LNCaP clone FGC (cell line): ENCODE results near the gene SYT7.
"Not testable (repeated sequence)": the region's sequence is repeated elsewhere in the genome, so short reads cannot be mapped to it uniquely, and the experiment has no call there.

ENCODE experiments used
- DNase-seq: peaks from one replicate; pipeline ENCODE4 v3.0.0-alpha.2; 2011; ENCODE audit warnings: low read depth
- H3K4me3 ChIP-seq: 2 replicates; pipeline ENCODE4 v1.5.1; 2011; ENCODE audit warnings: mild to moderate bottlenecking, low read depth, low read length, control low read depth
- CTCF ChIP-seq: IDR thresholded peaks from 2 replicates; pipeline ENCODE4 v1.5.1; 2012; ENCODE audit warnings: mild to moderate bottlenecking; ENCODE audit not compliant: control insufficient read depth, insufficient read depth; ENCODE audit errors: extremely low read depth

SYT7 gene

GRCh38 chr11:61472282-61472681, 108.6 kb downstream of the SYT7 start:
- H3K4me3 ChIP-seq, result no peak overlapping the region
- TF ChIP-seq CTCF, result no peak
- DNase-seq, result no peak

GRCh38 chr11:61468002-61468401, 112.9 kb downstream of the SYT7 start:
- no peak for DNase-seq
- no peak for TF ChIP-seq CTCF
- H3K4me3 ChIP-seq, result no peak overlapping the region

GRCh38 chr11:61467602-61468001, 113.3 kb downstream of the SYT7 start:
- DNase-seq, H3K4me3 ChIP-seq: not testable (repeated sequence)
